ELR (cell line): ENCODE measurements around the gene CNN2.

Experiments
- DNase-seq: peaks from one replicate; pipeline ENCODE4 v3.0.0-alpha.2; 2015; ENCODE audit warnings: low read depth

The CNN2 gene

GRCh38 chr19:1049106-1049505 lies 22.7 kb downstream of the CNN2 start:
- DNase-seq = no peak

- DNase-seq = no peak
These were observed 23.4 kb downstream of the CNN2 start for GRCh38 chr19:1049800-1050199.

GRCh38 chr19:1050989-1051788 lies 24.8 kb downstream of the CNN2 start:
- DNase-seq = no peak

GRCh38 chr19:1051791-1052190 lies 25.4 kb downstream of the CNN2 start:
- DNase-seq = no peak

GRCh38 chr19:1052349-1052975 lies 26.1 kb downstream of the CNN2 start:
- no peak for DNase-seq

- no peak for DNase-seq
These were observed 27.0 kb downstream of the CNN2 start for GRCh38 chr19:1053176-1054101.

GRCh38 chr19:1054102-1055027 lies 28.0 kb downstream of the CNN2 start:
- DNase-seq = no peak

- no peak for DNase-seq
These were observed 28.6 kb downstream of the CNN2 start for GRCh38 chr19:1055028-1055425.

- DNase-seq = no peak
These were observed 29.6 kb downstream of the CNN2 start for GRCh38 chr19:1055886-1056620.

GRCh38 chr19:1057176-1057855 lies 30.9 kb downstream of the CNN2 start:
- peak; percentile 80 for DNase-seq

GRCh38 chr19:1058112-1058511 lies 31.7 kb downstream of the CNN2 start:
- no peak for DNase-seq

GRCh38 chr19:1060689-1061088 lies 34.3 kb downstream of the CNN2 start:
- DNase-seq = no peak

- no peak for DNase-seq
These were observed 35.6 kb downstream of the CNN2 start for GRCh38 chr19:1061987-1062386.

GRCh38 chr19:1062387-1063029 lies 36.1 kb downstream of the CNN2 start:
- no peak for DNase-seq

- peak; percentile 45 for DNase-seq
These were observed 36.9 kb downstream of the CNN2 start for GRCh38 chr19:1063030-1063908.

- no peak for DNase-seq
These were observed 37.7 kb downstream of the CNN2 start for GRCh38 chr19:1063909-1064660.

GRCh38 chr19:1064661-1065605 lies 38.5 kb downstream of the CNN2 start:
- DNase-seq = peak; percentile 75
